K562 (cell line): ENCODE measurements around the gene PRDX6. TPM values are rescaled to one million over a fixed set of nuclear protein-coding genes. Genes with fewer than 3 reads are reported as not detected.
"Not testable (repeated sequence)": the region's sequence is repeated elsewhere in the genome, so short reads cannot be mapped to it uniquely, and the experiment has no call there.

Experiments
- ATAC-seq: fragments of 200-7000 bp; cut with Tn5 transposase; 3 replicates; pipeline ENCODE4 v1.9.1; 2020; ENCODE audit warnings: moderate library complexity
- BruUV-seq: library from RNA; stranded (reverse); fragments of 400-500 nt; replicated peaks from 2 replicates; lab custom pipeline; 2021; lab: Mats Ljungman, UMichigan
- CTCF ChIA-PET: fragments of 300-600 bp; formaldehyde crosslinking; extraction: SDS; loops from one replicate; lab custom pipeline; 2021; ENCODE audit warnings: low intra/inter-chr PET ratio; lab: Yijun Ruan, JAX
- POLR2A ChIA-PET: fragments of 300-600, 350-650 bp; sonication (Branson Sonifier 250); formaldehyde crosslinking; extraction: SDS; loops from one replicate; lab custom pipeline; 2021; ENCODE audit warnings: antibody characterized with exemption, inconsistent platforms; lab: Yijun Ruan, JAX
- DNase-seq, 4 experiments: peaks; one replicate each; pipeline versions ENCODE4 v3.0.0 to v3.0.0-alpha.2; 2011 to 2018; ENCODE audit warnings: low spot score in 3 of 4, mixed read lengths in 3 of 4; ENCODE audit errors: extremely low read depth in 1 of 4
- FAIRE-seq: peaks from 2 replicates; lab custom pipeline; 2011; peaks lifted over from hg19 to GRCh38; lab: Jason Lieb, UNC
- H2AFZ ChIP-seq: 2 replicates; pipeline ENCODE4 v1.6.0; 2011; ENCODE audit warnings: low read depth, low read length, control low read depth, inconsistent platforms
- H3K27ac ChIP-seq: fragments of 200-600 bp; 3 replicates; pipeline ENCODE4 v1.8.0; 2011; ENCODE audit warnings: low read depth, mild to moderate bottlenecking, control low read depth, inconsistent platforms, low read length, moderate library complexity, mixed read lengths; ENCODE audit errors: extremely low read depth
- H3K27me3 ChIP-seq, 2 experiments: fragments of 300-600 bp in 1 of 2; 2 replicates in 1 of 2; 3 replicates in 1 of 2; pipeline versions ENCODE4 v1.6.0 to v1.8.0; 2011; ENCODE audit warnings: inconsistent platforms in 2 of 2, low read length in 2 of 2, mild to moderate bottlenecking in 1 of 2, mixed read lengths in 1 of 2, moderate library complexity in 1 of 2; ENCODE audit not compliant: control insufficient read depth in 2 of 2, insufficient read depth in 2 of 2
- H3K36me3 ChIP-seq: fragments of 300-600 bp; 3 replicates; pipeline ENCODE4 v1.8.0; 2011; ENCODE audit warnings: mild to moderate bottlenecking, low read length, inconsistent platforms; ENCODE audit not compliant: control insufficient read depth, insufficient read depth
- H3K4me1 ChIP-seq, 2 experiments: fragments of 200-600 bp in 1 of 2; replicated peaks in 1 of 2; 2 replicates in 1 of 2; 3 replicates in 1 of 2; pipeline versions ENCODE4 v1.5.1 to v1.8.0; 2011; ENCODE audit warnings: inconsistent platforms in 2 of 2, low read length in 2 of 2, mild to moderate bottlenecking in 1 of 2, mixed read lengths in 1 of 2, moderate library complexity in 1 of 2; ENCODE audit not compliant: control insufficient read depth in 2 of 2, insufficient read depth in 2 of 2
- H3K4me2 ChIP-seq: 2 replicates; pipeline ENCODE4 v1.6.1; 2011; ENCODE audit warnings: low read length, control low read depth, inconsistent platforms, mixed read lengths; ENCODE audit not compliant: insufficient read depth
- H3K4me3 ChIP-seq: fragments of 200-600 bp; sonication (generic), shearing (Covaris generic); 2 replicates; pipeline ENCODE4 v1.5.1; 2016; ENCODE audit warnings: control low read depth, inconsistent platforms
- H3K79me2 ChIP-seq: fragments of 200-600 bp; 3 replicates; pipeline ENCODE4 v1.8.0; 2011; ENCODE audit warnings: low read length, inconsistent platforms; ENCODE audit not compliant: control insufficient read depth, insufficient read depth
- H3K9ac ChIP-seq, 2 experiments: 2 replicates each; pipeline versions ENCODE4 v1.6.0 to v1.6.1; 2011; ENCODE audit warnings: low read depth in 2 of 2, low read length in 2 of 2, control low read depth in 1 of 2, inconsistent platforms in 1 of 2, mild to moderate bottlenecking in 1 of 2, mixed read lengths in 1 of 2; ENCODE audit not compliant: insufficient read depth in 1 of 2
- H3K9me1 ChIP-seq: one replicate; pipeline ENCODE4 v1.6.0; 2011; ENCODE audit warnings: inconsistent platforms, mild to moderate bottlenecking, low read length, moderate library complexity; ENCODE audit not compliant: control insufficient read depth, insufficient read depth
- H3K9me3 ChIP-seq: replicated peaks from 2 replicates; pipeline ENCODE4 v1.5.1; 2011; ENCODE audit warnings: low read depth, low read length, inconsistent platforms; ENCODE audit not compliant: control insufficient read depth, insufficient read depth
- H4K20me1 ChIP-seq: replicated peaks from 2 replicates; pipeline ENCODE4 v1.6.1; 2011; ENCODE audit warnings: low read length, inconsistent platforms, mixed read lengths; ENCODE audit not compliant: control insufficient read depth, insufficient read depth
- C11orf30 ChIP-seq: fragments of 450-650 bp; IDR thresholded peaks from 2 replicates; pipeline ENCODE4 v1.6.1; 2016; ENCODE audit warnings: low read depth, mild to moderate bottlenecking
- EP400 ChIP-seq: fragments of 450-650 bp; IDR thresholded peaks from 2 replicates; pipeline ENCODE4 v1.6.1; 2017; ENCODE audit warnings: antibody characterized with exemption, mild to moderate bottlenecking, moderate library complexity
- MAFG ChIP-seq: fragments of 450-650 bp; conservative IDR thresholded peaks from 2 replicates; pipeline ENCODE4 v1.6.1; 2016; ENCODE audit warnings: missing genetic modification characterization, missing compliant biosample characterization
- MTA1 ChIP-seq: fragments of 450-650 bp; IDR thresholded peaks from 2 replicates; pipeline ENCODE4 v1.6.1; 2017; ENCODE audit warnings: borderline replicate concordance
- NR2F6 ChIP-seq: fragments of 450-650 bp; formaldehyde crosslinking; IDR thresholded peaks from 2 replicates; pipeline ENCODE4 v1.4.0; 2020; ENCODE audit warnings: mild to moderate bottlenecking
- PRMT5 ChIP-seq: sonication (generic); formaldehyde crosslinking; IDR thresholded peaks from 2 replicates; pipeline ENCODE4 v1.5.0; 2020; ENCODE audit warnings: missing genetic modification reagents
- RBM17 ChIP-seq: fragments of 200-400 bp; formaldehyde crosslinking; IDR thresholded peaks from 2 replicates; pipeline ENCODE4 v1.6.1; 2017; ENCODE audit warnings: low read depth, mild to moderate bottlenecking, low read length, borderline replicate concordance
- SMC3 ChIP-seq: conservative IDR thresholded peaks from 2 replicates; pipeline ENCODE4 v1.6.1; 2011; ENCODE audit warnings: low read depth, low read length, improper control_type of control experiment; ENCODE audit not compliant: insufficient read depth
- ZKSCAN8 ChIP-seq: fragments of 200-800 bp; sonication (Bioruptor generic); IDR thresholded peaks from 2 replicates; pipeline ENCODE4 v1.6.1; 2016; ENCODE audit warnings: missing genetic modification characterization, missing compliant biosample characterization
- ZNF121 ChIP-seq: sonication (generic); formaldehyde crosslinking; conservative IDR thresholded peaks from 2 replicates; pipeline ENCODE4 v1.8.0; 2022; ENCODE audit warnings: missing genetic modification reagents
- ZNF133 ChIP-seq: fragments of 250-450 bp; sonication (Bioruptor Pico); IDR thresholded peaks from 2 replicates; pipeline ENCODE4 v1.4.0; 2020; ENCODE audit warnings: mild to moderate bottlenecking
- ZNF282 ChIP-seq: sonication (generic); formaldehyde crosslinking; IDR thresholded peaks from 2 replicates; pipeline ENCODE4 v1.8.1; 2023; ENCODE audit warnings: missing genetic modification reagents
- ZNF316 ChIP-seq: fragments of 450-650 bp; IDR thresholded peaks from 2 replicates; pipeline ENCODE4 v1.6.1; 2016
- ZNF507 ChIP-seq: conservative IDR thresholded peaks from 2 replicates; pipeline ENCODE4 v1.6.1; 2017; ENCODE audit warnings: missing genetic modification characterization, missing compliant biosample characterization
- ZNF668 ChIP-seq: fragments of 250-450 bp; sonication (Bioruptor Pico); IDR thresholded peaks from 2 replicates; pipeline ENCODE4 v1.8.0; 2022; ENCODE audit warnings: mild to moderate bottlenecking, inconsistent platforms
- WGBS: fragments of 100-300 bp; shearing (Covaris generic); methylation state at CpG from one replicate; pipeline ENCODE4 v1.1.6; 2016; ENCODE audit warnings: low coverage, mixed read lengths; ENCODE audit not compliant: insufficient coverage; ENCODE audit errors: missing lambda C conversion rate; 5-methylcytosine and 5-hydroxymethylcytosine counted together
- in situ Hi-C: fragments of 300-500 bp; cut with MboI; formaldehyde crosslinking; loops from 4 replicates; pipeline ENCODE4 v1.15.0; 2018; ENCODE audit warnings: inconsistent platforms, mixed read lengths
- intact Hi-C: fragments of 100-400 bp; cut with micrococcal nuclease; formaldehyde crosslinking; loops from 2 replicates; pipeline ENCODE4 v1.14.2; 2022
- polyA plus RNA-seq, 8 experiments: library from polyadenylated mRNA; depleted of rRNA in 4 of 8; stranded (reverse) in 5 of 8; unstranded in 3 of 8; fragments of >200 nt; fragmentation: Nextera tagmentation in 2 of 8; fragmentation: Illumina TruSeq in 1 of 8; extraction: Ambion mirVana in 2 of 8; extraction: Trizol in 1 of 8; gene quantifications; 2 replicates each; pipeline versions ENCODE4 v1.2.1 to v1.2.3, GENCODE V29; 2011 to 2014; ENCODE audit warnings: inconsistent platforms in 1 of 8, missing spikeins in 1 of 8
- total RNA-seq, 7 experiments: library from RNA; depleted of rRNA in 6 of 7; stranded (reverse); fragments of >200 nt in 6 of 7; fragmentation: Illumina TruSeq in 2 of 7; extraction: Trizol in 2 of 7; gene quantifications; 2 replicates each; pipeline versions ENCODE4 v1.2.1 to v1.2.3, GENCODE V29; 2011 to 2021; ENCODE audit warnings: low replicate concordance in 1 of 7

PRDX6 gene
- total and polyA plus RNA-seq, 9 of the 15 experiments (the other 6 are each of a cell fraction or from before 2014, with no cell fraction given), result 277 to 1,082 (median 610) TPM

GRCh38 chr1:173514503-173514902 is 37.4 kb downstream of the PRDX6 start:
- CTCF ChIA-PET, H3K9ac ChIP-seq, intact Hi-C loops, H2AFZ ChIP-seq, H3K79me2 ChIP-seq, H3K27me3 ChIP-seq, H3K27ac ChIP-seq, in situ Hi-C loops, H3K9me1 ChIP-seq, H3K4me2 ChIP-seq, H3K4me1 ChIP-seq, H3K36me3 ChIP-seq, BruUV-seq, FAIRE-seq, ATAC-seq, H4K20me1 ChIP-seq, H3K4me3 ChIP-seq, H3K9me3 ChIP-seq, DNase-seq: not testable (repeated sequence)
- WGBS, result 55% methylated on average over 1 of the region's 1 CpG
- TF ChIP-seq MAFG (peak; percentile 27; the same call in 1 of the 2 replicates), C11orf30 (0 out of 2 replicates have a peak, but pooled peaks have one; percentile 37), ZNF316 (peak; percentile 58), ZNF507 (peak; percentile 88)
- POLR2A ChIA-PET, result interaction anchor here (0.7 kb wide), 2 partner anchors 50 to 994 kb away, joined by 3 read pairs; no protein-coding TSS in a partner anchor

GRCh38 chr1:173520799-173521198 is 43.7 kb downstream of the PRDX6 start:
- H3K4me2 ChIP-seq, result no peak overlapping the region
- DNase-seq (no peak), FAIRE-seq (no peak), ATAC-seq (no peak)
- 44% methylated on average over 2 of the region's 2 CpGs for WGBS
- H3K9ac ChIP-seq, result no peak overlapping the region
- BruUV-seq, result no TSS peak
- H3K9me1 ChIP-seq, result no peaks in the 10 kb centered on the region
- H3K36me3 ChIP-seq, result no peaks in the 10 kb centered on the region
- no peaks in the 10 kb centered on the region for H4K20me1 ChIP-seq
- intact Hi-C loops, result no loop called here
- TF ChIP-seq NR2F6 (CRISPR knock-in tag), result no peak
- no peak for TF ChIP-seq EP400
- no peak for TF ChIP-seq SMC3
- TF ChIP-seq PRMT5 (CRISPR knock-in tag), result no peak
- no peak for TF ChIP-seq ZNF133 (CRISPR knock-in tag)
- TF ChIP-seq ZNF668 (CRISPR knock-in tag), result no peak
- TF ChIP-seq MTA1, result no peak
- TF ChIP-seq ZKSCAN8 (CRISPR knock-in tag), result no peak
- no peak for TF ChIP-seq RBM17
- TF ChIP-seq ZNF282 (CRISPR knock-in tag), result no peak
- no peak for TF ChIP-seq ZNF121 (CRISPR knock-in tag)
- POLR2A ChIA-PET, result interaction anchor here (0.6 to 1.9 kb wide), 2 partner anchors 9 to 217 kb away, joined by 3 to 7 read pairs; no protein-coding TSS in a partner anchor
- no peaks in the 10 kb centered on the region for H3K9me3 ChIP-seq
- no peaks in the 10 kb centered on the region for H3K4me1 ChIP-seq
- H3K27ac ChIP-seq, result no peak overlapping the region
- CTCF ChIA-PET, result no interaction called here
- H3K4me3 ChIP-seq, result no peak overlapping the region
- in situ Hi-C loops, result no loop called here
- H3K27me3 ChIP-seq, result no peaks in the 10 kb centered on the region
- no peaks in the 10 kb centered on the region for H3K79me2 ChIP-seq
- no peak overlapping the region for H2AFZ ChIP-seq
